HK-2 (cell line): Measurements from ENCODE around the gene ELF4.

ENCODE experiments used
- DNase-seq: peaks from one replicate; pipeline ENCODE4 v3.0.0-alpha.2; 2018; ENCODE audit not compliant: unreplicated experiment

ELF4 gene

GRCh38 chrX:130114141-130114588 is 3.9 kb upstream of the ELF4 start:
- DNase-seq = peak; percentile 74

GRCh38 chrX:130111220-130112154 is 1.2 kb upstream of the ELF4 start:
- DNase-seq = peak; percentile 29

GRCh38 chrX:130109429-130110378 is 593 bp downstream of the ELF4 start:
- DNase-seq = peak; percentile 17

GRCh38 chrX:130108647-130109428 is 1.5 kb downstream of the ELF4 start:
- peak; percentile 43 for DNase-seq

GRCh38 chrX:130106071-130106470 is 4.2 kb downstream of the ELF4 start:
- DNase-seq = no peak

GRCh38 chrX:130105244-130105643 is 5.1 kb downstream of the ELF4 start:
- no peak for DNase-seq

GRCh38 chrX:130103605-130104004 is 6.7 kb downstream of the ELF4 start:
- no peak for DNase-seq

- DNase-seq = no peak
Observed at GRCh38 chrX:130100180-130100579, 10.1 kb downstream of the ELF4 start.

GRCh38 chrX:130098210-130098552 is 12.1 kb downstream of the ELF4 start:
- DNase-seq = no peak

- DNase-seq = no peak
Observed at GRCh38 chrX:130097507-130098209, 12.6 kb downstream of the ELF4 start.

- no peak for DNase-seq
Observed at GRCh38 chrX:130095249-130096030, 14.9 kb downstream of the ELF4 start.

- no peak for DNase-seq
Observed at GRCh38 chrX:130094696-130095095, 15.6 kb downstream of the ELF4 start.

- DNase-seq = no peak
Observed at GRCh38 chrX:130093271-130093670, 17.0 kb downstream of the ELF4 start.

GRCh38 chrX:130091980-130092522 is 18.2 kb downstream of the ELF4 start:
- DNase-seq = peak; percentile 39

- DNase-seq = no peak
Observed at GRCh38 chrX:130090364-130090763, 19.9 kb downstream of the ELF4 start.

- DNase-seq = no peak
Observed at GRCh38 chrX:130086447-130087206, 23.7 kb downstream of the ELF4 start.

GRCh38 chrX:130085551-130086446 is 24.5 kb downstream of the ELF4 start:
- no peak for DNase-seq

- DNase-seq = no peak
Observed at GRCh38 chrX:130084631-130085237, 25.6 kb downstream of the ELF4 start.
